Activated effector memory CD4-positive, alpha-beta T cell treated with anti-CD3 and anti-CD28 coated beads, Interleukin-2, amount 50 U/mL, for 16 hours (primary cell): ENCODE measurements around the gene SPACA9.
A peak's percentile ranks its signal among the peaks of the same experiment; 100 is the strongest.

Source experiments
- DNase-seq: peaks from one replicate; pipeline ENCODE4 v3.0.0-alpha.2; 2020

The SPACA9 gene

GRCh38 chr9:132894862-132895835 lies 16.5 kb downstream of the SPACA9 start:
- no peak for DNase-seq

DNA sequence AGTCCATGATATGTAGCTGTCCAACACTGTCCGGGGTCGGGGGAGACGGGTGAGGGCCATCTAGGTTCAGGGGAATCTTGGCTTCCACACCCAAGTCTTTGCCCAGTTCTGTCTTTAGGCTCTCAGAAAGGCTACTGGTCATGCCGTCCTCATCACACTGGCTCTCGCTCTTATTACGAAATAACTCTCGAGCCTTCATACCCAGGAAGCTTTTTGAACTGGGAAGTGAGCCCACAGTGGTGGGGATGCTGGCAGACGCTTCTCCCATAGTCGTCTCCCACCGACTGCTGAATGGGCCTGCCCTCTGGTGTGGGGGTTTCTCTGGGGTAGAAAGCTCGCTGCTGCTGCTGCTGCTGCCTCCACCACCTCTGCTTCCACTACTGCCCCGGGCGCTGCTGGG lies 17.6 kb downstream of the SPACA9 start:
- DNase-seq = no peak

- no peak for DNase-seq
Observed at GRCh38 chr9:132896906-132897305, 18.2 kb downstream of the SPACA9 start.

GRCh38 chr9:132898051-132898450 lies 19.4 kb downstream of the SPACA9 start:
- no peak for DNase-seq

DNA sequence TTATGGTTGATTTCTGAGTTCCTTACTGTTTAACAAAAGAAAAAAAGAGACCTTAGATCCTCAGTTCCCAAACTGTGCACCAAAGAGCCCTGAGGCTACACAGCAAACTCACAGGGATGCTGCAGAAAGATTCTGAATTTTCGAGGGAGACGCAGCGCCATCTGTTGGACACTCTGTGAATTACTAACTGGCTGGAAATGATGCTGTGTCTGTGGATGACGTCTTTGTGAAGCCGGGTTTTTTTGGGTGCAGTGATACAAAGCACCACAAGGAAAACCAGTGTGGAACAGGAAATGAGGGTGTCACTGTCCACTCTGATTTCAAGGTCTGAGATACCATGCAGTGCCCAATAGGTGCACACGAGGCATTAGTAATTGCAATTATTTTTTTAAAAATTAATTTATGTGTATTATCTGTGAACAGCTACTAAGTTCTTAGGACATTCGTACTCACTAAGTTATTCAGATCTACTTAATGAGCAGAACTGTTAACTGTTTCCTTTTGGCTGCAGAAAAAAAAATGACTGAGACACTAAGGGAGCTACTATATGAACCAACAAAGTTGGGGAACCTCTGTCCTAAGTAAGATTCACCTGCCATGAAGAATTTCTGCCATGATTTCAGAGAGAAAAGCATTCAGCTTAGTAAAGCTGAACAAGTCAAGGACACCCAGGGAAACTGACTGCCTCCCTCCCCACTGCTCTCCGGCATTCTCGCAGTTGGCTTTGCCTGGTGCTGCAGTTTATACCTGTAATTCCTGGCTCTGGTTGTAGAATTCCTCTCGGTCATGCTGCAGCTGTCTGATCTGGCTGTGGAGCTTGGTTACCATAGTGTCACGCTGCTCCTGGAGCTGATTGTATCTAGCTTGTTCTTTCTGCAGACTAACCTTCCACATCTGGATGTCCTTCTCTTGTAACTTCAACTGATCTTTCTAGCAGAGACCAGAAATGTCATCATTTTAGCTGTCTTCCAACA lies 23.4 kb downstream of the SPACA9 start:
- peak; percentile 89 for DNase-seq

DNA sequence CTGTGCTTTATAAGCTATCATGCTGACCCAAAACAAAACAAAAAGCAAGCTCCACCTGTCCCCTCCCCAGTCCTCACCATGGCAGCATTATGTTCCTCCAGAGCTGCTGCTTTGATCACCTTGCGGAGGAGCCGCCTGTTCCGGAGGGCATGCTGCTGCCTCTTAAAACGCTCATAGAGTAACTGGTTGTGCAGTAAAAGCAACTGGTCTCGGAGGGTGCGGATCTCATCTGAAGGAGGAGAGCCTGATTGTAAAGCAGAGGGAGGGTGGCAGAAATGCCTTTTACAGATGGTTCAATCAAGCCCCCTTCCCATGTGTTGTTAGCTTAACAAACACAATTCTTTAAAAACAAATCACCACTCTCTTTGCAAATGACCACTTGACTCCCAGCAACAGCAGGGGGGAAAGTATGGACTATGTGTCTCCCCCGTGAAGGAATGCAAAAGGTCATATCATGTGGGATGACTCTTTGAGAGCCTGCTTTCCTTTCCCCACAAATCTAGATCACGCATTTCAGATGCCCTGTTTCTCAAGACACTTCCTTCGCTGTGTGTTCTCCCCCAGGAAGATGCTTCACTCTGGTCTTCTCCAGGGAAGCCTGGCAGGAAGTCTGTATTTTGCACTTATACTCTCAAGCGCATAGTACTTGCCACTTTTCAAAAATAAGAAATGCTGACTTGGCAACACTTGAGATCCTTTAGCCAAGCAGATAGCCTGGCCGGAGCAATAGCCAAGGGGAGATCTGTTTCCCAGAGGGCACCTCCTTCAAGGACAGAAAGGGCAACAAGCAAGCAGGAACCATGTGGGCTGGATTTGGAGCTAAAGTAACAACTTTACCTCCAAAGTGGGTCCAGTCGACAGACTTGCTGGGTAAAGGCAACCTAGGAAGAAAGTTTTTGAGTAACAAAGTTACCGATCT lies 25.1 kb downstream of the SPACA9 start:
- no peak for DNase-seq

DNA sequence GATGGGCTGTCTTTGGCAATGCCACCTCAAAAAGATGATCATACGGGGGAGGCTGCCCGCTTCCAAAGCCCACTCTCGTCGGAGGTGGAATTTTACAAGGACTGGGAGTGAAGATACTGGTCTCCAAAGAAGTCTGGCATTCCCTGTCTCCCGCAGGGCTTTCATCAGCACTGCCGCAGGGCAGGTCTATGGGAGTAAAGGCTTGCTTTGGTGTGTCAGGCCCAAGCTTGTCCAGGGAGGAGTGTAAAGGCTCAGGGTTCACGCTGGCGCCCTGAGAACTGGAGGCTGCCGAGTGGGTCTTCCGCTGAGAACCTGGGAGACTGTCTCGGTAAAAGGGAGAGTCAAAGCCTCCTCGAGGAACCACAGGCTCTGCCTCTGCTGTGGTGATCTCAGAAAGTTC lies 27.0 kb downstream of the SPACA9 start:
- no peak for DNase-seq

DNA sequence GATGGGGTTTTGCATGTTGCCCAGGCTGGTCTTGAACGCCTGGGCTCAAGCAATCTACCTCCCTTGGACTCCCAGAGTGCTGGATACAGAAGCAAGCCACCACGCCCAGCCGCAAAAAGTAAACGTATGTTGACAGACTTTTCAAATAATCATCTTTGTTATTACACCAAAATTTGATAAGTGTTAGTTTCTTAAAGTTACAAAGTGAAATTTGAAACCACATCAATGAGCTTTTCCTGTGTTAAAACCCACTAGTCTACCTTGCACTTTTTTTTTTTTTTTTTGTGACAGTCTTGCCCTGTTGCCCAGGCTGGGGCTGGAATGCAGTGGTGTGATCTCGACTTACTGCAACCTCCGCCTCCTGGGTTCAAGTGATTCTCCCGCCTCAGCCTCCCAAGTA lies 29.9 kb downstream of the SPACA9 start:
- no peak for DNase-seq

- no peak for DNase-seq
Observed at GRCh38 chr9:132909311-132909710, 30.6 kb downstream of the SPACA9 start.

- no peak for DNase-seq
Observed at GRCh38 chr9:132910376-132910775, 31.7 kb downstream of the SPACA9 start.

GRCh38 chr9:132912131-132912530 lies 33.4 kb downstream of the SPACA9 start:
- DNase-seq = no peak

DNA sequence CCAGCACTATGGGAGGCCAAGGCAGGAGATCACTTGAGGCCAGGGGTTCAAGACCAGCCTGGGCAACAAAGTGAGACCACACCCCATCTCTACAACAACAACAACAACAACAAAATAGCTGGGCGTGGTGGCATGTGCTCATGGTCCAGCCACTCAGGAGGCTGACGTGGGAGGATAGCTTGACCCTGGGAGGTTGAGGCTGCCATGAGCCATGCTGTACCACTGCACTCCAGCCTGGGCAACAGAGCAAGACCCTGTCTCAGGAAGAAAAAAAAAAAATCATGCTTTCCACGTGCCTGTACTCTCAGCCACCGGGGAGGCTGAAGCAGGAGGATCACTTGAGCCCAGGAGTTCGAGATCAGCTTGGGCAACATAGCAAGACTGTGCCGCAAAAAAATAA lies 36.2 kb downstream of the SPACA9 start:
- no peak for DNase-seq

DNA sequence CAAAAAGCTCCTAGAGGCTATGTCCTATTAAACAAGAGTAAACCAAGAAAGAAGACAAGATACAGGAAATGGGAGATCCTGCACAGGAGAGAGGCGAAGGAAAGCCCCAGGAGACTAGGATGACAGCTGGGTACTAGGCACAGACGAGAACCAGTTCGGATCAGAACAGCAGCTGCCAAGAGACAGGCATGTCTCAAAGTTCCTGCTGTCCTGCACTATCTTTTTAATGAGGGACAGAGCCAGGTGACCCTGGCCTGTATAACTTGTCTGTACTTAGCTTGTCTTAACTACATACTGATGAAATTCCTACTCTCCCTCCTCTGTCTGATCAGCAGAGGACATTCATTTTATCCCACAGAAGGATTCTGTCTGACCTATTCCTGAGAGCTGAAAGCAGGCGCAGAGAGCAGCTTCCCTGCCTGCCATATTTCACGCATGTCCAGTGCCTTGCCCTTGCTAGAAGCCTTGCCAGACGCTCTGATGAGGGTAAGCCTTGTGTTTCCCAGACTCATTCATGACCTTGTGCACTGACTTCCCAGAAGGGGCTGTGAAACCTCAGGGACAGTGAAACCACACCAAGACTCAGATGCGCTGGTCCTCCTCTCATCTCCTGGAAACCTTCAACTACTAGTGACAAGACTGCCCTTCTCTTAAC lies 41.0 kb downstream of the SPACA9 start:
- DNase-seq = no peak

- no peak for DNase-seq
Observed at GRCh38 chr9:132923346-132923902, 44.7 kb downstream of the SPACA9 start.

DNA sequence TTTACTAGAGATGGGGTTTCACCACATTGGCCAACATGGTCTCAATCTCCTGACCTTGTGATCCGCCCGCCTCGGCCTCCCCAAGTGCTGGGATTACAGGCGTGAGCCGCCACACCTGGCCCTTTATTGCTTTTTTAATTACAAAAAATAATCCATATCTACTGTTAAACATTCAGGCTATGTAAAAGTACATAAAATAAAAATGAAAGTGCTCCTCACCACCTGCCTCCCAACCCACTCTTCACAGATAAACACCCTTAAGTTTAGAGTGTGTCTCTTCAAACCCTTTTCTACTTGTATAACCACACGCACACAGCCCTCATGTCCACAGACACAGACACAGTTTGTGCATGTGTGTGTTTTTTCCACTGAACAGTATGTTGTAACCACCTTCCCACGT lies 49.0 kb downstream of the SPACA9 start:
- DNase-seq = no peak

DNA sequence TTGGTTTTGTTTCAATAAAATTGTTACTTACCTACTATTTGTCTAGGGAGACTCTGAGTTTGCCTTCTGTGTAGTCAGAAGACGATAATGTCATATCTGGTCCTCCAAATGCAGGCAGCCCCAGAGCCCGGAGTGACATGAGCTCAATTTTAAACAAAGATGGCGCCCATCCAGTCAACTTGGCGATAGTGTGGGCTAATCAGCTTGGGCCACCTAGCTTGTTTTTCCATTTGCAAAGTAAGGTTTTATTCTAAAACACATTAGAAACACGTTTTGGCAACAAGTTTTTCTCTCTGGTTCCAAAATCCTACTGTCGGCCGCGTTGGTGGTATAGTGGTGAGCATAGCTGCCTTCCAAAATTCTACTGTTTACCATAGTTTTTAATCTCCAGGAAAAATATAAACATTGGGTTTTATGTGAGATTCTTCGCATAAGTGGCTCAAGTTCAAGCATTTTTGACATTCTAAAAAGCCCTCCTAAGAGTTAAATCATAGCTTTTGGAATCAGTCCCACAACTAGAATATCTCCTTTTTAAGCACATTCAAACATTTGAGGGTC lies 52.6 kb downstream of the SPACA9 start:
- no peak for DNase-seq

DNA sequence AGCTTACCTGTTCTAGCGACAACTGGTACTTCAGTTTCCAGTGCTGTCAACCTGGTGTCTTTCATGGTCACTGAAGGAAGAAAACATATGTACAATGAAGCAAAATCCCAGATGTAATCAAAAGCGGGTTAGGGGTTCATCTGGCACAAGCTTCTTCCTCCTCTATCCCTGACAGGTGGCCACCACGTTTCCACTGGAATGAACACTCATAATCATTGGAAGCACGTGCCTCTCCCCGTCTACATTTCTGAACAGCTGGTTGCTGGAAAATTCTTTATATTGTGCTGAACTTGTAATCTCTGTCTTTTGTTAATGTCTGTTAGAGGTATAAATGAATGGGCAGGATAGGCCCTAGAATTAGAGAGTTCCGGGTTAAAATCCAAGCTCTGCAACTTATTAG lies 56.3 kb downstream of the SPACA9 start:
- no peak for DNase-seq

GRCh38 chr9:132937463-132937901 lies 58.8 kb downstream of the SPACA9 start:
- DNase-seq = no peak

DNA sequence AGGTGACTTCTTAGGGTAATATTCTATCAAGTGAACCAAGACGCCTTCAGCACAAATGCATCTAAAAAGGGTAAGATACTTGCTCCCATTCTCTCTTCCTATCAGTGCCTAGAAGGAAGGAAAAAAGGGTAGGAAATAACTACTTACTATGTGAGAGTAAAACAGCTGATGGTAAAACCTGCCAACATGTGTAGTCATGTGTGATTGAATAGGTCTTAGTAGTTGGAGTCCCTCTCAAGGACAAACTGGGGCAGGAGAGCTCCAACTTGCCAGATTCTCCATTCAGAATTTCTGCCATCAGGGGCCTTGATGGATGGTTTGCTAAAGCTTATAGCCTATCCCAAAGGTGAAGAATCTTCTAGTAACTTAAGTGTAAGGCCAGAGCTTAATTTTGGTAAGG lies 60.5 kb downstream of the SPACA9 start:
- DNase-seq = no peak
